IMR-90 (cell line): Measurements from ENCODE around the gene FRY.

ENCODE experiments used
- BHLHE40 ChIP-seq: fragments of 150-350 bp; IDR thresholded peaks from 2 replicates; pipeline ENCODE4 v1.6.1; 2016; ENCODE audit warnings: mild to moderate bottlenecking, low read depth, low read length
- CEBPB ChIP-seq: IDR thresholded peaks from 2 replicates; pipeline ENCODE4 v1.6.1; 2012; ENCODE audit warnings: low read depth, low read length, improper control_type of control experiment
- CTCF ChIP-seq: conservative IDR thresholded peaks from 2 replicates; pipeline ENCODE4 v1.5.1; 2012; ENCODE audit warnings: mild to moderate bottlenecking, low read depth, low read length, improper control_type of control experiment
- FOS ChIP-seq: fragments of 150-350 bp; IDR thresholded peaks from 2 replicates; pipeline ENCODE4 v1.6.1; 2016; ENCODE audit warnings: low read depth, low read length
- MAFK ChIP-seq: IDR thresholded peaks from 2 replicates; pipeline ENCODE4 v1.6.1; 2012; ENCODE audit warnings: low read depth, low read length, improper control_type of control experiment
- MAZ ChIP-seq: IDR thresholded peaks from 2 replicates; pipeline ENCODE4 v1.6.1; 2012; ENCODE audit warnings: low read depth, mild to moderate bottlenecking, low read length, improper control_type of control experiment, moderate library complexity, borderline replicate concordance
- MXI1 ChIP-seq: IDR thresholded peaks from 2 replicates; pipeline ENCODE4 v1.6.1; 2012; ENCODE audit warnings: low read depth, mild to moderate bottlenecking, low read length, moderate library complexity, borderline replicate concordance
- POLR2A ChIP-seq: IDR thresholded peaks from 2 replicates; pipeline ENCODE4 v1.6.1; 2012; ENCODE audit warnings: mild to moderate bottlenecking, low read depth, low read length
- RAD21 ChIP-seq: IDR thresholded peaks from 2 replicates; pipeline ENCODE4 v1.6.1; 2012; ENCODE audit warnings: low read length, improper control_type of control experiment
- RCOR1 ChIP-seq: IDR thresholded peaks from 2 replicates; pipeline ENCODE4 v1.6.1; 2012; ENCODE audit warnings: mild to moderate bottlenecking, low read length, improper control_type of control experiment; ENCODE audit not compliant: insufficient replicate concordance
- RFX5 ChIP-seq: IDR thresholded peaks from 2 replicates; pipeline ENCODE4 v1.8.0; 2012; ENCODE audit warnings: low read depth, mild to moderate bottlenecking, low read length, moderate library complexity
- SMC3 ChIP-seq: fragments of 150-350 bp; IDR thresholded peaks from 2 replicates; pipeline ENCODE4 v1.6.1; 2016; ENCODE audit warnings: low read depth, mild to moderate bottlenecking, antibody characterized with exemption, low read length, moderate library complexity
- USF2 ChIP-seq: fragments of 150-350 bp; IDR thresholded peaks from 2 replicates; pipeline ENCODE4 v1.6.1; 2017; ENCODE audit warnings: mild to moderate bottlenecking, antibody characterized with exemption, low read length, low read depth

- TF ChIP-seq CTCF = no peak
- TF ChIP-seq POLR2A = no peak
- TF ChIP-seq SMC3 = no peak
- no peak for TF ChIP-seq BHLHE40
- TF ChIP-seq RAD21 = no peak
- TF ChIP-seq USF2 = no peak
- TF ChIP-seq MXI1 = no peak
- no peak for TF ChIP-seq RFX5
- no peak for TF ChIP-seq RCOR1
- no peak for TF ChIP-seq CEBPB
- no peak for TF ChIP-seq MAFK
- no peak for TF ChIP-seq FOS
- no peak for TF ChIP-seq MAZ
These were observed 222.8 kb downstream of the FRY start for GRCh38 chr13:32254416-32254815.
